HCT116 (cell line): ENCODE measurements around the gene PSORS1C2. TPM values are rescaled to one million over a fixed set of nuclear protein-coding genes. Genes with fewer than 3 reads are reported as not detected.

Source experiments
- ATAC-seq: fragments of 200-7000 bp; cut with Tn5 transposase; 2 replicates; pipeline ENCODE4 v1.9.1; 2020; ENCODE audit warnings: mild to moderate bottlenecking, moderate library complexity
- BruUV-seq: library from RNA; stranded (reverse); fragments of 400-500 nt; replicated peaks from 2 replicates; lab custom pipeline; 2021; lab: Mats Ljungman, UMichigan
- CTCF ChIA-PET: fragments of 300-600 bp; sonication (Branson Sonifier 250); formaldehyde crosslinking; loops from one replicate; lab custom pipeline; 2021; ENCODE audit warnings: antibody characterized with exemption; lab: Charles Lee
- POLR2A ChIA-PET: fragments of 300-600, 350-600 bp; sonication (Branson Sonifier 250); formaldehyde crosslinking; loops from one replicate; lab custom pipeline; 2021; ENCODE audit warnings: antibody characterized with exemption; lab: Charles Lee
- RAD21 ChIA-PET, 2 experiments: fragments of 300-600 bp; sonication (Branson Sonifier 250); formaldehyde crosslinking; loops; one replicate each; lab custom pipeline; 2023; ENCODE audit warnings: low total read pairs in 2 of 2; ENCODE audit not compliant: uncharacterized antibody in 2 of 2, unreplicated experiment in 2 of 2, low non-redundant PET in 1 of 2; lab: Charles Lee
- DNase-seq: peaks from one replicate; pipeline ENCODE4 v3.0.0-alpha.2; 2010; ENCODE audit warnings: low read depth, low spot score
- H2AFZ ChIP-seq: fragments of 200-600 bp; shearing (Covaris generic), sonication (generic); 2 replicates; pipeline ENCODE4 v1.6.1; 2017; ENCODE audit warnings: low read depth, mixed run types, mixed read lengths, antibody characterized with exemption, low read length; ENCODE audit not compliant: poor library complexity, severe bottlenecking
- H3K27ac ChIP-seq: 2 replicates; pipeline ENCODE4 v1.5.1; 2012; ENCODE audit warnings: low read depth, low read length
- H3K27me3 ChIP-seq: fragments of 200-600 bp; sonication (generic); 2 replicates; pipeline ENCODE4 v1.6.1; 2016; ENCODE audit warnings: mixed run types, low read length, mixed read lengths; ENCODE audit not compliant: insufficient read depth
- H3K36me3 ChIP-seq, 2 experiments: fragments of 200-500 bp in 1 of 2; fragments of 200-600 bp in 1 of 2; sonication (Bioruptor generic) in 1 of 2; sonication (generic) in 1 of 2; 2 replicates each; pipeline versions ENCODE4 v1.5.1 to v1.6.1; 2014 to 2016; ENCODE audit warnings: low read length in 2 of 2, inconsistent platforms in 1 of 2, mixed read lengths in 1 of 2, mixed run types in 1 of 2; ENCODE audit not compliant: insufficient read depth in 2 of 2, control insufficient read depth in 1 of 2
- H3K4me1 ChIP-seq, 2 experiments: fragments of 200-600 bp in 1 of 2; sonication (generic) in 1 of 2; 2 replicates each; pipeline versions ENCODE4 v1.5.1 to v1.6.1; 2012 to 2017; ENCODE audit warnings: low read length in 2 of 2, inconsistent platforms in 1 of 2, mild to moderate bottlenecking in 1 of 2, mixed read lengths in 1 of 2, mixed run types in 1 of 2, moderate library complexity in 1 of 2; ENCODE audit not compliant: insufficient read depth in 2 of 2, control insufficient read depth in 1 of 2
- H3K4me2 ChIP-seq: fragments of 200-600 bp; sonication (generic); 2 replicates; pipeline ENCODE4 v1.6.1; 2017; ENCODE audit warnings: mixed run types, low read length, mixed read lengths
- H3K4me3 ChIP-seq, 2 experiments: fragments of 200-600 bp in 1 of 2; sonication (generic) in 1 of 2; replicated peaks in 1 of 2; 2 replicates each; pipeline ENCODE4 v1.5.1; 2011 to 2016; ENCODE audit warnings: low read length in 2 of 2, control low read depth in 1 of 2, low read depth in 1 of 2, mild to moderate bottlenecking in 1 of 2, mixed read lengths in 1 of 2, mixed run types in 1 of 2
- H3K79me2 ChIP-seq: fragments of 200-600 bp; sonication (generic); 2 replicates; pipeline ENCODE4 v1.6.1; 2017; ENCODE audit warnings: mild to moderate bottlenecking, mixed run types, low read length, moderate library complexity, mixed read lengths; ENCODE audit not compliant: insufficient read depth
- H3K9ac ChIP-seq: fragments of 200-600 bp; sonication (generic); 2 replicates; pipeline ENCODE4 v1.6.1; 2016; ENCODE audit warnings: low read length, mixed read lengths
- H3K9me2 ChIP-seq: fragments of 200-600 bp; sonication (generic), shearing (Covaris generic); 2 replicates; pipeline ENCODE4 v1.6.1; 2017; ENCODE audit warnings: mixed run types, mild to moderate bottlenecking, moderate library complexity; ENCODE audit not compliant: insufficient read depth
- H3K9me3 ChIP-seq, 2 experiments: fragments of 200-500 bp in 1 of 2; fragments of 200-600 bp in 1 of 2; sonication (Bioruptor generic) in 1 of 2; sonication (generic) in 1 of 2; 2 replicates each; pipeline ENCODE4 v1.6.1; 2014 to 2017; ENCODE audit warnings: low read length in 2 of 2, mixed read lengths in 2 of 2, inconsistent platforms in 1 of 2, low read depth in 1 of 2, mild to moderate bottlenecking in 1 of 2, mixed run types in 1 of 2, moderate library complexity in 1 of 2; ENCODE audit not compliant: control insufficient read depth in 1 of 2, insufficient read depth in 1 of 2
- H4K20me1 ChIP-seq: fragments of 200-600 bp; sonication (generic), shearing (Covaris generic); 2 replicates; pipeline ENCODE4 v1.6.1; 2017; ENCODE audit warnings: mixed run types, mild to moderate bottlenecking, moderate library complexity; ENCODE audit not compliant: insufficient read depth
- CTCF ChIP-seq, 3 experiments: fragments of 200-600 bp in 1 of 3; sonication (generic) in 1 of 3; IDR thresholded peaks in 2 of 3; conservative IDR thresholded peaks in 1 of 3; 2 replicates each; pipeline ENCODE4 v1.5.1; 2012 to 2017; ENCODE audit warnings: low read depth in 2 of 3, low read length in 2 of 3, antibody characterized with exemption in 1 of 3, borderline replicate concordance in 1 of 3, control low read depth in 1 of 3, mild to moderate bottlenecking in 1 of 3, mixed read lengths in 1 of 3, mixed run types in 1 of 3, moderate library complexity in 1 of 3; ENCODE audit not compliant: insufficient read depth in 1 of 3
- POLR2A ChIP-seq: IDR thresholded peaks from 2 replicates; pipeline ENCODE4 v1.7.0; 2011; ENCODE audit warnings: borderline replicate concordance; ENCODE audit not compliant: insufficient read depth, insufficient read length; ENCODE audit errors: extremely low read depth
- SP1 ChIP-seq: IDR thresholded peaks from 2 replicates; pipeline ENCODE4 v1.6.1; 2012; ENCODE audit warnings: low read depth
- intact Hi-C: fragments of 100-400 bp; cut with micrococcal nuclease; formaldehyde crosslinking; loops from 2 replicates; pipeline ENCODE4 v1.10.0; 2022
- total RNA-seq: library from RNA; stranded (reverse); gene quantifications from one replicate; pipeline ENCODE4 v1.2.1, GENCODE V29; 2021; ENCODE audit not compliant: unreplicated experiment
- TF ChIP-seq, protein P1 (sequence below): IDR thresholded peaks from 2 replicates; pipeline ENCODE4 v1.6.1; 2012; ENCODE audit warnings: low read depth

The PSORS1C2 gene
- total RNA-seq, 1 experiment from 2014 or later = not detected

DNA sequence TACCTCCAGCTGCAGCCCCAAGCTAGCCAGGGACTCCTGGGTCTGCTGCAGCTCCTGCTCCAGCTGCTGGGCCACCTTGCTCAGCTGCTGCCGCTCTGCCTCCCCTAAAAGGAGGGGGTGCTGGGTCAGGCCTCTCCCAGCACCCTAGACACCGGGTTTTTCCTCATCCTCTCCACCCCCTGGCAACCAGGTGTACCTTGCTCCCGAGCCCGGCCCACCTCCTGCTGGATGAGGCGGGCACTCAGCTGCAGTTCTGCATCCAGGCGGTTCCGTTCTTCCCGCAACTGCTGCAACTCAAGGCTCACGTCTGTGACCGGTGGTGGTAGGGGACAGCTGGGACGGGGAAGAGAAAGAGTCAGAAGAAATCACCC lies 6.1 kb upstream of the PSORS1C2 start:
- Histone ChIP-seq H3K4me1 (no peaks in the 10 kb centered on the region), H3K9ac (no peak overlapping the region), H4K20me1 (no peaks in the 10 kb centered on the region), H3K9me2 (no peaks in the 10 kb centered on the region), H3K4me2 (no peak overlapping the region), H3K4me3 (no peak overlapping the region), H3K36me3 (peaks cover 0 to 3% of the 10 kb centered on the region in 2 experiments; a peak in 1 of 4 replicates), H3K27ac (no peak overlapping the region), H2AFZ (no peak overlapping the region), H3K9me3 (no peaks in the 10 kb centered on the region), H3K79me2 (no peaks in the 10 kb centered on the region), H3K27me3 (no peaks in the 10 kb centered on the region)
- DNase-seq = no peak
- ChIA-PET RAD21 (no interaction called here), CTCF (no interaction called here), POLR2A (no interaction called here)
- ATAC-seq = no peak
- no peak for TF ChIP-seq SP1
- no peak for TF ChIP-seq POLR2A
- no peak for TF ChIP-seq CTCF (IDR thresholded peaks at IDR 0.05 in 2 of 3, conservative IDR thresholded peaks at IDR 0.05 in 1 of 3; ENCODE audit: borderline replicate concordance in 1 of 3, insufficient read depth in 1 of 3, low read depth in 2 of 3, low read length in 2 of 3)
- TF ChIP-seq, protein P1, sequence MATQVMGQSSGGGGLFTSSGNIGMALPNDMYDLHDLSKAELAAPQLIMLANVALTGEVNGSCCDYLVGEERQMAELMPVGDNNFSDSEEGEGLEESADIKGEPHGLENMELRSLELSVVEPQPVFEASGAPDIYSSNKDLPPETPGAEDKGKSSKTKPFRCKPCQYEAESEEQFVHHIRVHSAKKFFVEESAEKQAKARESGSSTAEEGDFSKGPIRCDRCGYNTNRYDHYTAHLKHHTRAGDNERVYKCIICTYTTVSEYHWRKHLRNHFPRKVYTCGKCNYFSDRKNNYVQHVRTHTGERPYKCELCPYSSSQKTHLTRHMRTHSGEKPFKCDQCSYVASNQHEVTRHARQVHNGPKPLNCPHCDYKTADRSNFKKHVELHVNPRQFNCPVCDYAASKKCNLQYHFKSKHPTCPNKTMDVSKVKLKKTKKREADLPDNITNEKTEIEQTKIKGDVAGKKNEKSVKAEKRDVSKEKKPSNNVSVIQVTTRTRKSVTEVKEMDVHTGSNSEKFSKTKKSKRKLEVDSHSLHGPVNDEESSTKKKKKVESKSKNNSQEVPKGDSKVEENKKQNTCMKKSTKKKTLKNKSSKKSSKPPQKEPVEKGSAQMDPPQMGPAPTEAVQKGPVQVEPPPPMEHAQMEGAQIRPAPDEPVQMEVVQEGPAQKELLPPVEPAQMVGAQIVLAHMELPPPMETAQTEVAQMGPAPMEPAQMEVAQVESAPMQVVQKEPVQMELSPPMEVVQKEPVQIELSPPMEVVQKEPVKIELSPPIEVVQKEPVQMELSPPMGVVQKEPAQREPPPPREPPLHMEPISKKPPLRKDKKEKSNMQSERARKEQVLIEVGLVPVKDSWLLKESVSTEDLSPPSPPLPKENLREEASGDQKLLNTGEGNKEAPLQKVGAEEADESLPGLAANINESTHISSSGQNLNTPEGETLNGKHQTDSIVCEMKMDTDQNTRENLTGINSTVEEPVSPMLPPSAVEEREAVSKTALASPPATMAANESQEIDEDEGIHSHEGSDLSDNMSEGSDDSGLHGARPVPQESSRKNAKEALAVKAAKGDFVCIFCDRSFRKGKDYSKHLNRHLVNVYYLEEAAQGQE = no peak
- intact Hi-C loops = no loop called here
- BruUV-seq = no TSS peak
